Fibroblast of skin of back (primary cell): ENCODE results near the gene PPOX.

Source experiments
- DNase-seq: peaks from one replicate; pipeline ENCODE4 v3.0.0-alpha.2; 2013

The PPOX gene

DNA sequence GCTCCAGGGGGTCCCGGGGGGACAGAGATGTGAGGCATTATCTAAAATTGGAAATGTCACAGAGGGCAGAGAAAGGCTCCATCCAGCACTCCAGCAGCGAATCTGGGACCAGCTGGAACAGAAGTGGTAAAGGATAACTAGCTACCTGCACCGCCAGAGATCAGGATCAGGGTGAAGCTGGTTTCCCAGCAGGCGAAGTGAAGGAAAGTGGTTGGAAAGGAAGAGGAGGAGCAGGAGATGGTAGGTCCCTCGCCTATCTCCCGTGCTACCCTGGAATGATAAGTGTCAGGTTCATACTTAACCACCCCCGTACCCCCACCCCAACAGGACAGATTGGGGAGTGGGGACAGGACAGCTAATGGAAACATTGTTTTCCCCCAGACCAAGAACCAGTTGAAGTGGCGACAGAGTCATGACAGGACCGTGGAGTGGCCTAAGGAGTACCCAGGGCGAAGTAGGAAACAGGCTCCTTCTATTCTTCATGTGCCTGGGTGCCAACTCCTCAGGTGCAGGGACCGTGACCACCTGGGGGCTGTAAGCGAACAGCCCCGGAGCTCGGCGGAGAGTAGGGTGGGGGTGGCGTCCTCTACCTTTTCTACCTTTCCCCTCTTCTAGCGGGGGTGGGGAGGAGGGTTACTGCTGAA is 10.4 kb downstream of the PPOX start:
- DNase-seq = no peak

DNA sequence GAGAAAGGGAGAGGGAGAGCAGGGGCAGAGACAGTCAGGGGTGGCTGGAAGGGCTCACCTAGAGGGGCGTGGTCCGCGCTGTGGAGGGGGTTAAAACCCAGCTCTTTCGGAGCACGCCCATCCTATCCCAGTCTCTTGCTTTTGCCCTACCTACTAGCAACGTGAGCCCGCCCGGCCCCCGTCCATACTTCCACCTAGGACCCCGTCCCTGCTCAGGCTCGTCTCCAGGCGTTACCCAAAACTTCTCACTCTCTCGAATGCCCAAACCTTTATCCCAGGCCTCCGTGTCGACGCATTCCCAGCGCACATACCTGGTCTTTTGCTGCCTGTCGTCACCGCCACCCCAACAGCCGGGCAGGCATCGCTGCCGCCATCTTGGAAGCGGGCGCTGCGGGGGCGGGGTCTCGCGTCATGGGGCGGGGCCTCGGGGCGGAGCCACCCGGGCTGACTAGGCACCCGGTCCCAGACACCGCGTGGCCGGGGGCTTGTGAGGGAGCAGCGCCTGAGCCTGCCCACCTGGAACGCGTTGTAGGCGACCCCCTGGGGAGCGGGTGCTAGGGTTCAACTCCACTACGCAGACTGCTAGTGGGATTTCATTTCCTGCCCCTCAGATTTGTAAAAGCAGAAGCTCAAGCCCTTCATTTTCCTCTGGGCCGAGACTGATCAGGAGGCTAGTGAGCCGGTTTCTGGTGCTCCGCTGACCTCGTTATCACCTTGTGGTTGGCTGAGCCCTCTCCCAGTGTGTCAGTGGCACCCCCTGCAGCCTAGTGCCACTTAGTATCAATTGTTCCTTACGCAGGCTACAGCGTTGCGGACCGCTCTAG is 11.1 kb downstream of the PPOX start, which contains the start of gene B4GALT3:
B4GALT3 (minus strand) TSS at position 396 of the 824 bp plus-strand sequence. CDS start 1,447 bp downstream, outside the sequence.
- DNase-seq = peak; percentile 73

DNA sequence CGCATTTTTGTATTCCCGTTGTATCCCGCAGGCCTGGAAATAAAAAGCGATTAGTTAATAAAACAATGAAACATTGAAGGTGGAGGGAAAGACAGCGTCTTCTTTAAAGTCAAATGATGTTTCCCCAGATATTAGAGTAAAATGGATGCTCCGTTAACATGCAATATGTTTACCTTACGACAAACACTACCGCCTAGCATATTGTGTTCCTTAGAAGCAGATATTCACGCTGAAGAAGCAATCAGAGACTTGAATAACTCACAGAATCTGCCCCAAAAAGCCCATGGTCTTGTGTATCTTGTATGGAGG is 11.7 kb downstream of the PPOX start:
- DNase-seq = no peak

DNA sequence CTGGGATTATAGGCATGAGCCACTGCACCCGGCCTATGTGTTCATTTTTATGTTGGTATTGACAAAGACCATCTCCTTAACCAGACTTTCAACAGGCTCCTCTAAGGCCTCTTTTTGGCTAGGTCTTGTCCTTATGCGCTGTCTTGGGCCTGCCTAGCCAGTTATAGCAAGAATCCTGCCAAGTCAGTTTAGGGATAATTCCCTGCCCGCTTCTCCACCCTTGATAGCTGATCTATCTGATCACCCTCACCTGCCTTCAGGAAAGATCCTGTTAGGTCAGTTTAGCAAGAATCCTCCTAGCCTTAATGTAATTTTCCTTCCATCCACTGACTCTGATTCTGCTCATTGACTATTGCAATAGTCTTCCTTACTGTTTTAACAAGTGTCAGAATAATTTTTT is 13.5 kb downstream of the PPOX start:
- DNase-seq = no peak

DNA sequence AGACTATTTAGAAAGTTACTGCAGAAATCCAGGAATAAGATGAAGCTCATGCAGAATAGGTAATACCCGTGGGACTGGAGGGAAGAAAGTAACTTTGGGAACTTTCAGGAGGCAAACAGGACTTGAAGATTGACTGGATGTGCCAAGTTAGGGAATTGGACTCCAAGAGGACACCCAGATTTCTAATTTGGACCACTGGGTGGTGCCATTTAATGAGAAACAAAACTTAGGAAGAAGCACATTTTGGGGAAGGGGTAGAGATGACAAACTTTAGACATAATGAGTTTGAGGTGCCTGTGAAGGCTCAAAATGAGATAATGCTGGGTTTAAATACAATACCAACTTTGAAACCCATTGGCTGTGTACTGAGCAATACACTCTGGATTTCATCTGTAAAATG is 14.4 kb downstream of the PPOX start:
- peak; percentile 22 for DNase-seq

DNA sequence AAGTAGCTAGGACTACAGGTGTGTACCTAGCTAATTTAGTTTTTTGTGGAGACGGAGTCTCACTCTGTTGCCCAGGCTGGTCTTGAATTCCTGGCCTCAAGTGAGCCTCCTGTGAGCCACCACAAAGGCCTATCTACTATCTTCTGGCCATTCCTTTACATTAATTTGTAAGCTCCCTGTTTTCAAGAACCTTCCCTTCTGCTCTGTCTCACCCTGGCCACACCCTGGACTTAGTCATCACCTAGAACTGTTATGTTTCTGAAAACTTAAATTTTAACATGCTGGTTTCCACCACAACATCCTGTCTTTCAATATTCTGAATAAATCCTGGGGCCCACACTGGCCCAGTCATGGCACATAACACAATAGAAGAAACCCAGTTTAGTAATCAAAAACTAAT is 16.0 kb downstream of the PPOX start:
- peak; percentile 79 for DNase-seq

DNA sequence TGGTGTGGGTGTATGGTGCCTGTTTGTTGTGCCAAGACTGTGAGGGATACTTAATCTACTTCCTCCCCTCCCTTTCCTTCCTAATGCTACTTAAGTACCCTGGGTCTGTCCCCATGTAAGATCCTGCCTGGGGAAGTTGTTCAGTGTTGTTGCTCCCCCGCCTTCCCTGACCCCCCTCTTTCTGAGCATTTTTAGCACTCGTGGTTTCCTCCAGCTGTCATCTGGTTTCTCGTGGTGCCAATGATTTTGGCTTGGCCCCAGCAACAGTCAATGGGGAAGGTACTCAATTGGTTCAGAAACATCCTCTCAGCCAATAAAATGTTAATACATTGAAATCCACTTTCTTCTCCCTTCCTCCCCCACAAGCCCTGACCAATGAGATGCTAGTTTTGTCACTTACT is 19.1 kb downstream of the PPOX start:
- peak; percentile 66 for DNase-seq

DNA sequence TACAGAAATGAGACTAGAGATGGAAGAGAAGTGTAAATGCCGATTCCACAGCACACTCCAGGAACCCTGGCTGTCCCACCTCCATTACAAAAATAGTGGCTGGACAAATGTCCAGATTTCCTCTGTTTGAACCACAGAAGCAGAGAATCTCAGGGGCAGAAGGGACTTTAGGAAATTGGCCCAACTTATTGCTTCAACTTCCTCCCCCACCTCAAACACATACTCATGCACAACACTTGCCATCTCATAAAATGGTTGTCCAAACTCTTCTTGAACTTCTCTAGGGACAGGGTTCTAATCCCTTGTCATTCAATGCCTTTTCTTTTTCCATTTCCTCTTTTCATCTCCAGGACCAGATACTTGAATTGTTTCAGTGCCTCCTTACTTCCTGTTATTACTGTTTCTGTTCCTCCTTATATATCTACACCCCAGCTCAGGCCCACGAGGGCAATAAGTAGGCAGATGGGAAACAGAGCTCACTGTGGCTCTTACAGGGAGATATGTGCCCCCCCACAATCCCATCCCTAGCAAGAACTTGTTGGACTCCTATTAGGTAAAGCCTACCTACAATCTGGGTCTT is 19.6 kb downstream of the PPOX start:
- no peak for DNase-seq

DNA sequence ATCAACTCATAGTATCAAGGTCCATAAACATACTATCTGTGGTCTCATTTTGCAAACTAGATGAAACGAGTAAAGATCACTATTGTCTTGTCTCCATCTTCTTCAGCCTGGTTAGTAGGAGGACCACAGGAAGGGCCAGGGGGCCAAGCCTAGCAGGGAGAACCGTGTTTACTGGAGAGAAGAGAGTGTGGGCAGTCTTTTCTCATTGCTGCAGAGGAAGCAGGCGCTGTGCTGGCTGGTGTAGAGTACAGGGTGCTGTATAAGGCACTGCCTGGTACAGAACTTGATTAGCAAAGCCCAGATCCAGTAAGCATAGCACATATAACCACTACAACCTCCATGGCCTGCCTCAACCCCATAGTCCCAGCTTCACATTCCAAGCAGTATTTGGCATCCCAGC is 21.1 kb downstream of the PPOX start:
- no peak for DNase-seq

DNA sequence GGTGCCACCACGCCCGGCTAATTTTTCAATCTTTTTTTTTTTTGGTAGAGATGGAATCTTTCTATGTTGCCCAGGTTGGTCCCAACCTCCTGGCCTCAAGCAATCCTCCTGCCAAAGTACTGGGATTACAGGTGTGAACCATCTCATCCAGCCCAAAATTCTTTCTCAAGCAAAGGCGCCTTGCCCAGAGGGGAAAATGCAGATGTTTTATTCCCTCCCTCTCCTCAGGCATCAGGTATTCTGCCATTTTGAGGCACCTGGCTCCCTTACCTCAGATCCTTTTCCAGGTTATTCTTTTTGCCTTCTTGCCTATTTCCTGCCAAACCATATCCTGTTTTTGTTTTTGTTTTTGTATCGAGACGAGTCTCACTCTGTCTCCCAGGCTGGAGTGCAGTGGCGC is 22.2 kb downstream of the PPOX start:
- DNase-seq = no peak

DNA sequence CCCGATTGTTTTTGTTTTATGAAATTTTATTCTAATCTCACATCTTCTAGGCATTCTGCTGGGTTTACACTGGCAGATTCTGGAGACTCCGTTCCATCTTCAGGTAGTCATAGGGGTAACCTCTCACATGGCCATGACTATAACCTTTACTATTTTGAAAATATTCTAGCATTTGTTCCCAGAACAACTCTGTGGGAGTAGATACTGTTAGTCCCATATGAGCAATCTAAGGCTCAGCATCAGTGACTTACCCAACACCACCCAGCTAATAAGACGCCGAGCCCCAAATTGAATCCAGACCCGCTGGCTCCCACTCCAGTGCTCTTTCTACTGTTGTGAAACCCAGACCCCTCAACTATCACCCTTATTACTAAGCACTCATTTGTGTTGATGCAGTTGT is 22.8 kb downstream of the PPOX start:
- no peak for DNase-seq

DNA sequence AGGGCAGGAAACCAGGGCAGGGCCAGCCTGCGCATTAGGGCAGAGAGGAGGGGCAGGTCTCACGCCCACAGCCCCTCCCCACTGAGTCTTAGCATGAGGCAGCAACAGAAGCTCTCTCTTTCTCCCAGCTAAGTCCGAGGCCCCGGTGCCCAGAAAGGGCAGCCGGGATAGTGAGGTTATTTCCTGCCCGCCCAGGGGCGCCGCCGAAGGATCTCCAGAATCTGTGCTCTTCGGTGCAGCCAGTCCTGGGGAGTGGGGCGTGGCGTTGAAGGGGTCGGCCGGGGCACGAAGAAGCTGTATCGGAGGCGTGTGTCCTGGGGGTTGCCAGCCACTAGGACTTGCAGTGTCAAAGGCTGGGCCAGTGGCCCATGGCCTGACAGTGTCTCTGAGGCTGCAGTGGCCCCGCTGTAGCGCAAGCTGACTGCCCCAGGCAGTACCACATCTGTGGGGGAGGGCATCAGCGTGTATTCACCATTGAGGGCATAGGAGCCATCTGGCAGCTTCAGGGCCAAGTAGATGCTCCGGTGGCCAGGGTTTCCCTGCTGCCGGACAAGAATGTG is 24.8 kb downstream of the PPOX start:
- DNase-seq = no peak

DNA sequence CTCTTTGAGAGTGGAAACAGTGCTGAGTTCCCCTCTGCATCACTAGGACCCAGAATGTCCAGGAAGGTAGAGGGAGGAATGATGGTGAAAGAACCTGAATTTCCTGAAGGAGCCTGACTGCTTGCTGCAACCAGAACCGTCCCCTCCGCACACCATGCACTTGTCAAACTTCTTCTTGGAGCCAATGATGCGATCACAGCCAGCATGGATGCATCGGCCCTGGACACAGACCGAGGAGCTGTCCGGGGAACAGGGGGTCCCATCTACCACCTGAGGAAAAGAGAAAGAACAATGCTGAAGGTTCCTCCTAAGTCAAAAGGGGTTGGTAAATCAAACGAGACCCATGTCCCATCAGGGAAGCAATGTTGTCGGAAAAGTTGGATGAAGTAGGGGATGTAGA is 25.7 kb downstream of the PPOX start:
- DNase-seq = no peak

DNA sequence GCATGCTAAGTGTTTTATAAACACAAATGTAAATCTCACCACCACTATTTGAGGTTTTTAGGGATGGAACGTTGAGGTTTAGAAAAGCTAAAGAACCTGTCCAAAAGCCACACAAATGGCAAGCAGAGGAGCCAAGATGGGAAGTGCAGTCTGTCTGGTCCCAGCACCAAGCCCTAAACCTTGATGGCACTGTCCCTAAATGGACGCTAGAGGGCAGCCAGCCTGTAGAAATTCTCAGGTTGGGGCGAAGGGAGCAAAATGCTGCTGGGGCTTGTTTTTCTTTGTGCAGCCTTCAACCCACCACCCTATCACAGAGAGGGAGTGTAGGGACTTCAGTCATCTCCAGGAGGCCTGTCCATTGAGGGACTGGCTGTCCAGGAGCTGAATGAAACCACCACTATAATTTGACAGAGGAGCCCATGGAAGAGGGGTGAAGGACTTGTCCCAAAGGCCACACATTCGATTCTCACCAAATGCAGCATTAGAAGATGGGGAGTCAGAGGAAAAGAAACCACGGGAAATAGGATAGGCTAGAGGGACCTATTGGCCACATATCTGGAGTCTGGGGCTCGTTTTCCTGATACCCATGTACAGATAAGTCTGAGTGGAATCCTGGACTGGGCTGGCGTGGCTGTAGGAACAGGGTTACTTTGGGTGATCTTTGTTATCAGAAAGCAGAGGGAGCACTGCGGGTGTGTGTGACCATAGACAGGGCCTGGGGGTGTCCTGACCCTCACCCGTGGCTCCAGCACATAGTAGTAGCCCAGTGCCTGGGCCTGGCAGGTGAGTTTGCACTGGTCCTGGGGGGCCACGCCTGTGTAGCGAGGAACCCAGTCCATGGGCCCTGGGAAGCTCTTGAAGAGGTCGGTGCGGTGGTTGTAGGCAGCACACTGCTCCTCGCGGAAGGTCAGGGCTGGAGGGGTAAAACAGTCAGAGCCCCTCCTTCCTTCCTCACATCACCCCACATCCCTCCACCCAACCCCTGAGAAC is 26.5 kb downstream of the PPOX start:
- peak; percentile 73 for DNase-seq

DNA sequence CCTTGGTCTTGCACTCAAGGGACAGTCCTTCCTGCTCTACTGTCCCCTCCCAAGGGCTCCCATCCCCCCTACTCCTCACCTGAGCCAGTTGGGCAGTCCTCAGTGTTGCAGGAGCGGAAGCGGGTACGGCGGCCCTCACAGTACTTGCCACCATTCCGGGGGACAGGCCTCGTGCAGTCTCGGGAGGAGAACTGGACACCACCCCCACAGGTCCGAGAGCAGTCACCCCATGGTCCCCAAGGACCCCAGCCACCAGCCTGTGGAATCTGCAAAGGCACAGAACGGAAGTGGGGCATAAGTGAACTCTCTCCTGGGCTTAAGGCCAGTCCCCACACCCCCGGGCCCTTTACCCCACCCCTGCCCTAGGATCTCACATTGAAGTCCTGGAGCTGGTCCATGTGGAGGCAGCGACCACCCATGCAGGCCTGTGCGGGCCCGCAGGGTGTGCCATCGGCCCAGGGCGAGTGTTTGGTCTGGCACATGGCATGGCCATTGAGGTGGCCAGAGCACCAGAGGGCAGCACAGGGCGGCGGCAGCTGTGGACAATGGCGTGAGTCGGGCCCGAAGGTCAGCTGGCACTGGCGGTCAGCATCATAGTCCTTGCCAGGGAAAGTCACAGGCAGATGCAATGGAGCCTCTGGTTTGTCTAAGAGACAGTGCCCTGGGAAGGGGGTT is 27.5 kb downstream of the PPOX start:
- DNase-seq = no peak

DNA sequence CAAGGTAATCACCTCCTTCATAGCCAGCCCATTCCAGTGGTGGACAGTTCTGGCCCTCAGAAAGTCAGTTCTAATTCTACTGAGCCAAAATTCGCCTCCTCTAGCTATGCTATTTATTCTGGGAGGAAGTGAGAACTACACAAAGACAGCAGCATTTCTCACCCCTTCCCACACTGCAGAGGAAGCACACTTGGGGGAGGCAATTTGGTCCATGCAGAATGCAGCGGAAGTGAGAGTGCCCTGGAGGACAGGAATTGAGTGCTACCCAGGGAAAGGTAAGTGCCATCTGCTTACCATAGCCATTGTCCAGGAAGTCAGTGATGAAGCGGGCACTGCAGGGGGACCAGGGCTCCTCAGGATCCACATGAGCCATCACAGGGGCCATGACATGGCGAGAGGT is 28.9 kb downstream of the PPOX start:
- no peak for DNase-seq

DNA sequence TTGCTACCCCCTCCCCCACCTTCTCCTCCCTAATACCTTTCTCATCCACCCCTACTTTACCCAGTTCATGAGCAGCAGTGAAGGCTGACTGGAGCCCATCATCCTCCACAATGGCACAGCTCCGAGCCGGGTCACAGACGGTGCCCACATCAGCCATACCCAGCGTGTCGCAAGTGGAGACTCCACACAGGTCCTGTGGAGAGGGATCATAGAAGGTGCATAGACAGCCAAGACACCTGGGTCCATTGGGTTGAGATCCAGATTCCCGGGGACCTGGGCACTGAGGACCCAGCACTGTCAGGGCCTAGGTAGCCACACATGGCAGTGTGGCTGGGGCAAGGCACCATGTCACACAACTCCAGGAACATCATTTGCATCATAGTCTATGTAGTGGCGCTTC is 29.9 kb downstream of the PPOX start:
- no peak for DNase-seq

DNA sequence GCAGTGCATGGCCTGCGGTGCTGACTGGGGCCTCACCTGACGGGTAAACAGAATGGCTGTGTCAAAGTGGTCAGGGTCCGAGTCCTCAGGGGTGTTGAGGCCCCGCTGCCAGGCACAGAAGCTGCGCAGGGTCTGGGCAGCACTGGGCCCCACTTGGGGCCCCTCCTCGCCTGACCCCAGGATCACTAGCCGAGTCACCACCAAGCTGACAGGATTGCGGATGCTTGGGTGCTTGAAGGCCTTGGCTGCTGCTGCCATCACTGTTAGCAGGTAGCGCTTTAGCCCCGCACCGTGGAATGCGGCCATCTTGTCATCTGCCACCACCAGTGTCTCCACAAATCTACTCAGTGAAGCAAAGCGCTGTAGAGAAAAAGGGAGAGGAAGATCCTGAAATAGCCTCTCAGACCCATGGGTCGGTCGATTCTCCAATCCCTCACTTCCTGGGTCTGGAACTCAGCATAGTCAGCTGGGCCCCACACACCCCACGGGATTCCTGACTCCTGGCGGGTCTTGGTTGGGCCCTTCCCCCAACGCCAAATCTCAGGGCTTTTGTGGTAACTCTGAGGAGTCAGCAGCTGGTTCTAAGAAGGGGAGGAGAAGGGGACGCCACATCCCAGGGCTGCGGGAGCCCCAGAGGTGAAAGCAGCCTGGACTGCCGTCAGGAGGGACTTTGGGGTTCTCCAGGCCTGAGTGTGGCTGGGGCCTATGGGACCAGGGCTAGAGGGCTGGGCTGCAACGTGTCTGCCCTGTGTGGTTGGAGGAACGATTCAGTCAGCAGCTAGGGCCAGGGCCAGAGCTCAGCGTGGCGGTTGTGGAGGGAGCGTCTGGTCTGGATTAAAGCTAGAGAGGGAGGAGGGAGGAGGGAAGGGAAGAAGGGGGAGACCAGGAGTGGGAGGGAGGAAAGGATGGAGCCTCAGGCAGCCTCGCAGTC is 30.6 kb downstream of the PPOX start:
- peak; percentile 91 for DNase-seq

DNA sequence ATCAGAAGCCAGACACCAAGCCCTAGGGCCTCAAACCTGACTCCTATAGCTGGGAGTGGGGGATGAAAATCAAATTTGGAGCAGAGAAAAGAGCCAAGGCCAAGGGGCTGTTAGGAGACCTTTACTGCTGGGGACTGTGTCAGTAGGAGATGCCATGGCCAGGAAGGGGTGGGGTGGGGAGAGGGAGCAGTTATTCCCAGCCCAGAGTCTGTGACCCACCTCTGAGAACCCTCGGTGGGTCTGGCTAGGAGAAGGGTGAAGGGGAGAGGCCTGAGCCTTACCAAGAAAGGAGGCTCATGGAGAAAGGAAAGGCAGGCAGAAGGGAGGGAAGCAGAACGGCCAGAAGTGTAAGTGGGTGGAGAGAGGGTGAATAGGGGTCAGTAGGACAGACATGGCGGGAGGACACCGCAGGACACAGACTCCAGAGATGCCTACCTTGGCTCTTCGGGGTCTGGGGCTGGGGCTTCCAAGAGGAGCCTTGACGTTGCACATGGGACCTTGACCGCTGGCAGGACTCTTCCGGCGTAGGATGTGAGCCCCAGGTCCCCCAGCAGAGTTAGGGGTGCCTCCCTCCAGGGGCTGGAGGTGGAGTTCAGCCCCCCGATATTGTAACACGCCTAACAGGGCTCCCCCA is 31.5 kb downstream of the PPOX start:
- DNase-seq = no peak

DNA sequence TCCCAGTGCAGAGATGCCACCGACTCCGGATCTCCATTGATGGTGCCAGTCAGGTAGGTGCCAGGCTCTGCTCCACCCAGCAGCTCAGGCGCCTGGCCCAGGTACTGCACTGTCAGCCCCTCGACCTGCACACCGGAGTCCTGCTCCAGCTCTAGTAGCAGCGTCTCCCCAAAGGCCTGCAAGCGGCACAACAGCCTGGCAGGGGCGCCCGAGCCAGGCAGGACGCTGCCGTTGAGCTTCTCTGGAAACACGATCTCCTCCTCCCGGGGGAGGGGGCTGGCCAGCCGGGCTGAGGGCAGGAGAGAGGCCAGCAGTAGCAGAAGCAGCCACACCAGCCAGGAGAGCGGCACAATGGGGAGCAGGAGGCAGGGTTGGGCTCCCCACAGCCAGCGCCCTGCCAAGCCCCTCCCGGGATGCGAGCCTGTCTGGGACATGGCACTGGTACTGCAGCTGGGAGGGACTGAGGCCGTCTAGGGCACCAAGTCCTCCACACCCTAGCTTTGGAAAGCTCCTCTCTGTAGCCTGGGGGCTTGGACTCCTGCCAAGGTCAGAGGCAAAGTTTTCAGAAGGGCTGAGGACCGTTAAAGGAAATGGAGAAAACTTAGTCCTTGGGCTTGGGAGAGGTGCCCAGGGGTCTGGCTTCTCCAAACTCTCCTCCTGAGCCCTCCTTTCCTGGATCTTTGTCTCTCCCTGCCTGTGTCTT is 32.1 kb downstream of the PPOX start:
- DNase-seq = peak; percentile 54
